Renal cortex interstitium (tissue), 11 donors: ENCODE results near the gene BFAR. TPM values are rescaled to one million over a fixed set of nuclear protein-coding genes. Genes with fewer than 3 reads are reported as not detected.
A peak's percentile ranks its signal among the peaks of the same experiment; 100 is the strongest.
"Not testable (repeated sequence)": the region's sequence is repeated elsewhere in the genome, so short reads cannot be mapped to it uniquely, and the experiment has no call there.

Experiments used
- DNase-seq, 11 donors: peaks; one replicate each; pipeline ENCODE4 v3.0.0-alpha.2; 2013; ENCODE audit warnings: low read depth in 9 of 11, low spot score in 4 of 11; ENCODE audit errors: extremely low read depth in 1 of 11
- polyA plus RNA-seq, 3 donors: library from polyadenylated mRNA; unstranded; fragments of 120-200 nt; gene quantifications; one replicate each; pipeline ENCODE4 v1.2.1, GENCODE V29; 2013; ENCODE audit not compliant: insufficient read length in 3 of 3

BFAR gene
- polyA plus RNA-seq, 3 donors, result 63.0 to 80.4 (median 64.2) TPM

GRCh38 chr16:14629612-14629918, 3.2 kb upstream of the BFAR start:
- DNase-seq, result no peak

GRCh38 chr16:14629919-14630619, 2.7 kb upstream of the BFAR start, which contains the start of gene PARN:
Gene PARN, minus strand, starts transcription at chr16:14630260. Its CDS starts 135 bp downstream, at chr16:14630125.
- DNase-seq, result peak; percentile 84 to 95 (median 93)

GRCh38 chr16:14630620-14631330, 2.0 kb upstream of the BFAR start:
- not testable (repeated sequence) for DNase-seq

- DNase-seq, result no peak
Observed at GRCh38 chr16:14634389-14634725, 1.6 kb downstream of the BFAR start.

- no peak for DNase-seq
Observed at GRCh38 chr16:14635395-14636165, 2.8 kb downstream of the BFAR start.

GRCh38 chr16:14636179-14636950, 3.6 kb downstream of the BFAR start:
- DNase-seq, result not testable (repeated sequence)

GRCh38 chr16:14636951-14637240, 4.1 kb downstream of the BFAR start:
- not testable (repeated sequence) for DNase-seq

GRCh38 chr16:14640538-14640937, 7.8 kb downstream of the BFAR start:
- DNase-seq, result no peak

GRCh38 chr16:14641206-14641605, 8.5 kb downstream of the BFAR start:
- no peak for DNase-seq

GRCh38 chr16:14641926-14642325, 9.2 kb downstream of the BFAR start:
- no peak for DNase-seq

GRCh38 chr16:14649816-14650215, 17.1 kb downstream of the BFAR start:
- no peak for DNase-seq

- DNase-seq, result no peak
Observed at GRCh38 chr16:14650629-14651028, 17.9 kb downstream of the BFAR start.

GRCh38 chr16:14652726-14653125, 20.0 kb downstream of the BFAR start:
- DNase-seq, result no peak

- DNase-seq, result no peak
Observed at GRCh38 chr16:14658063-14658462, 25.3 kb downstream of the BFAR start.

- DNase-seq, result no peak
Observed at GRCh38 chr16:14667347-14668266, 34.9 kb downstream of the BFAR start.

GRCh38 chr16:14668556-14669223, 35.9 kb downstream of the BFAR start:
- DNase-seq, result peak in 1 of 11 donors; percentile 5

- DNase-seq, result no peak
Observed at GRCh38 chr16:14669776-14670175, 37.0 kb downstream of the BFAR start.

GRCh38 chr16:14672403-14672971, 39.7 kb downstream of the BFAR start:
- peak in 1 of 11 donors; percentile 14 for DNase-seq
